Fibroblast of gingiva (primary cell): Measurements from ENCODE around the gene MICAL2.

Experiments used
- DNase-seq: peaks from one replicate; pipeline ENCODE4 v3.0.0-alpha.2; 2011; ENCODE audit warnings: low read depth

Gene MICAL2

GRCh38 chr11:12287374-12288211, 177.2 kb downstream of the MICAL2 start:
- peak; percentile 91 for DNase-seq

GRCh38 chr11:12288212-12288930, 178.0 kb downstream of the MICAL2 start:
- DNase-seq, result peak; percentile 92

GRCh38 chr11:12288931-12289666, 178.7 kb downstream of the MICAL2 start:
- DNase-seq, result peak; percentile 0

GRCh38 chr11:12289667-12290476, 179.5 kb downstream of the MICAL2 start:
- no peak for DNase-seq

GRCh38 chr11:12290477-12290922, 180.1 kb downstream of the MICAL2 start:
- DNase-seq, result no peak

- no peak for DNase-seq
These were observed 180.9 kb downstream of the MICAL2 start for GRCh38 chr11:12291313-12291712.

- no peak for DNase-seq
These were observed 181.4 kb downstream of the MICAL2 start for GRCh38 chr11:12291766-12292165.

- DNase-seq, result no peak
These were observed 182.4 kb downstream of the MICAL2 start for GRCh38 chr11:12292766-12293165.

- no peak for DNase-seq
These were observed 183.1 kb downstream of the MICAL2 start for GRCh38 chr11:12293486-12293885.

GRCh38 chr11:12294613-12295012, 184.2 kb downstream of the MICAL2 start:
- no peak for DNase-seq

GRCh38 chr11:12295943-12296342, 185.6 kb downstream of the MICAL2 start:
- no peak for DNase-seq

- DNase-seq, result no peak
These were observed 188.2 kb downstream of the MICAL2 start for GRCh38 chr11:12298610-12299009.

- no peak for DNase-seq
These were observed 191.0 kb downstream of the MICAL2 start for GRCh38 chr11:12301379-12301778.

GRCh38 chr11:12303421-12304149, 193.2 kb downstream of the MICAL2 start:
- no peak for DNase-seq

- DNase-seq, result no peak
These were observed 196.4 kb downstream of the MICAL2 start for GRCh38 chr11:12306830-12307229.

GRCh38 chr11:12312132-12312531, 201.7 kb downstream of the MICAL2 start:
- no peak for DNase-seq
